ENCODE data around the gene GPX2.

Gene GPX2

DNA sequence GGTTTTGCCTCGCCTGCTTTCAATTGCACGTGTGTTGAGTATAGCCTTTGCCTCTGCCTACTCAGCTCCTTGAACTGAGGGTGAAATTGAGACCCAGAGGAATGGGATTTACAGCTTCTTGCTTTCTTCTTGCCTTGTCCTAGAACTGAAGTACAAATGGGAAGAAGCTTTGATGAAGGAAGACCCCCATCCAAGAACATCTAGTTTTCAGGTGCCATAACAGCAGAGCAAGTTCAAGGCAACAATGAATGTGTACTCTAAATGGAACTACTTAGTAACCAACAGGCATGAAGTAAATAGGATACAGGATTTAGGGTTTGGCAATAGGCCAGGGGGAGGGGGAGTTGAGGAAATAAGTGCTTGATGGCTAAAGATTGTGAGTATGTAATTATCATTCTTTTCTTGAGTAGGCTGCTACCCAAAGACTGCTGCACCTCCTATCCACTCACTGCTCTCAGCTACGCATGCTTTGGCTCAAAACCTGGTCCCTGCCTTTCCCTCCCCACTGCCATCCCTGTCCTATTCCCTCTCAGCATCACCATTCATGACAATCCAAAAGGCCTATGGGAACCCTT lies 2.1 kb downstream of the GPX2 start:
- no peak for DNase-seq (ENCODE audit: low read depth in 1 of 2, low spot score in 1 of 2)

DNA sequence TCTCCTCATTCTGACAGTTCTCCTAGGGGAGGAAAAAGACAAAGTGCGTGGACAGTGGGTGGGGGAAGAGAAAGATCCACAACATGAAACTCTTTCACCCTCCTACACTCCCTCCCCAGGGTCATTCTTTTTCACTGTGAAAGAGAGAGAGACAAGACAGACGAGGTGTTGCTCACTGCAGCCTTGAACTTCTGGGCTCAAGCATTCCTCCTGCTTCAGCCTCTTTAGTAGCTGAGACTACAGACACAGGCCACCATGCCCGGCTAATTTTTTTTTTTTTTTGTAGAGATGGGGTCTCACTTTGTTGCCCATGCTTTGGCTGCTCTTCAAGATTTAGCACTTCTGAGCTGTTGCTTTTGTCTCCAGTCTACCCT lies 2.7 kb downstream of the GPX2 start:
- no peak for DNase-seq (ENCODE audit: low read depth in 1 of 2, low spot score in 1 of 2)

DNA sequence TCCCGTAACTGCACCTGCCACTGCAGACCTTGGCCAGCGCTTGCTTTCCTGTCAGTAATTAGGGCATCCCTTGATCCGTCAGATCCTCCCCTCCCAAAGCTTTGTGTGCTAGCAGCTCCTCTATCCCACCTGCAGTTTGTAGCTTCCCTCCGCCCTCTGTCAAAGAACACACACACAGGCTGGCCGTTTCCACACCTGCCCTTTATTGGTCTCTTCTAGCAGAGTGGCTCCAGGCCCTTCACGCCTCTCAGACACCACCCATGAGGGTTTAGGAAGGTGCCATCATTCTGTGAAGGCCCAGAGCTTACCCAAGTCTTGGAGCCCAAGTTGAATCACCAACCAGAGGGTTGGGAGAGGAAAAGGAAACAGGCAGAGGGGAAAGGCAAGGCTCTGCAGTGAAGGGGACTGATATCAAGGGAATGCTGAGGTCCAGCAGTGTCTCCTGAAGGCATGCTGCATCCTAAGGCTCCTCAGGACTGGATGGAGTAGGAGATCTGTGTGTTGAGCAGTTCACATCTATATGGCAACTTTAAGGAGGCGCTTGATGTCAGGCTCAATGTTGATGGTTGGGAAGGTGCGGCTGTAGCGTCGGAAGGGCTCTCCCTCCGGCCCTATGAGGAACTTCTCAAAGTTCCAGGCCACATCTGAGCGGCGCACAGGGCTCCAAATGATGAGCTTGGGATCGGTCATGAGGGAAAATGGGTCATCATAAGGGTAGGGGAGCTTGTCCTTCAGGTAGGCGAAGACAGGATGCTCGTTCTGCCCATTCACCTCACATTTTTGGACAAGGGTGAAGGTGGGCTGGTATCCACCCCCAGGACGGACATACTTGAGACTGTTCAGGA lies 3.4 kb downstream of the GPX2 start:
- no peak for DNase-seq (ENCODE audit: low read depth in 1 of 2, low spot score in 1 of 2)

DNA sequence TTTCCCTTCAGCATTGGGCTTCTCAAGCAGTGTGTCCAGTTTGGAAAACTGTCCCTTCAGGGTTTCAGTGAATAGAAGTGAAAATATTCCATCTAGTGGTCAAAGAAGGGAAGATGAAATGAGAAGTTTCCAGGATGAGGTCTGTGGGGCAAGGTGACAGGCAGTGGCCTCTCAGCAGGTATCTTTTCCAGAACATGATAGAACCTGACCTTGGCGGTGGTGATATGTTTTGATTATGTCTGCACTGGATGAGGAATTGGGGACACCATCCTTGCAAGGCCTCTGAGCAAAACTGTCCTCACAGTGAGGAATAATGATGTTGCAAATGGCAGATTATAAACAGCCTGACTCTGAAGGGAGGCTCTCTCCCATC lies 4.7 kb downstream of the GPX2 start:
- no peak for DNase-seq (ENCODE audit: low read depth in 1 of 2, low spot score in 1 of 2)

DNA sequence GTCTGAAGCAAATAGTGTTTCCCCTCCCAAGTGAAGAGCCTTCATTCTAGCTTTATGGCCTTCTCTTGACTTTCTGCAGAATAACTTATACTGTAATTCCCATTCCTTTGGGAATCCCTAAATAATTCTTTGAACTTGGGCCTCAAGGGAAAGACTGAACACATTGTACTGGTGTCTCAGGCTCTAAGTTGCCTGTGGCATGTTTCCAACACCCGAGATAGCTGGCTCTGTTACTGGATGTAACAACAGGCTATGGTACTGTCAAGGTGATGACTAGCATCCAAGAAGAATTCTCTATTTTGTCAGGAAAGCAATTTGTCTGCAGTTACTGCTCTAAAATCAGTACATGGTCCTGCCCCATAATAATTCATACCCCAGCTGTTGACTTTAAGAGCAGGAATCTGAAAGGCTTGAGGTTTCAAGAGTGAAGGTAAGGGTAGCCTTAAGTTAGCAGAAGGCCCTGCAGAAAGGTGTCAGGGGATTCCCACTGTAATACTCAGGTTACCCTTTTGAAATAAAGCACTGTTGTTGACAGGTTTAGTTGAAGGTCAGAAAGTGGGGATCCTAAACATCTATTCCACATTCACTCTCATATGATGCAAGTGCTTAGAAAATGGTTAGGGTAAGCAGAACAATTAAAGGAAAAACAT lies 5.2 kb downstream of the GPX2 start:
- DNase-seq (ENCODE audit: low read depth in 1 of 2, low spot score in 1 of 2), result no peak

DNA sequence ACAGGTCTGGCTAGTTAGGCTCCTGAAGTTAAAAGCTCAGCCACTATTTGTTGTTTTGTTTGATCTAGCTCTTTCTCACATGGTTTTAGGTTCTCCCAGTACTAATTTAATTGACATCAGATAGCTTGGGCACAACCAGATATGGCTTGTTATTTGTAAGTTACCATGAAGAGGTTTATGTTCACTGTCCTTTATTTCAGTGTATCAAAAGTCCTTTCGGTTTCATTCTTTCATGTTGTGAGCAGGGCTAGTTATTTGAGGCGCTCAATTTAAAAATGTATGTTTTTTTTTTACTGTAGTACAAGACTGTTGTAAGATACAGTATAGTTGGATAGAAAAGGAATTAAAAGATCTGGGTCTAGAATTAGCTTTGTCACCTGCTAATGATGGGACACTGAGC lies 7.0 kb downstream of the GPX2 start:
- no peak for DNase-seq (ENCODE audit: low read depth in 1 of 2, low spot score in 1 of 2)

DNA sequence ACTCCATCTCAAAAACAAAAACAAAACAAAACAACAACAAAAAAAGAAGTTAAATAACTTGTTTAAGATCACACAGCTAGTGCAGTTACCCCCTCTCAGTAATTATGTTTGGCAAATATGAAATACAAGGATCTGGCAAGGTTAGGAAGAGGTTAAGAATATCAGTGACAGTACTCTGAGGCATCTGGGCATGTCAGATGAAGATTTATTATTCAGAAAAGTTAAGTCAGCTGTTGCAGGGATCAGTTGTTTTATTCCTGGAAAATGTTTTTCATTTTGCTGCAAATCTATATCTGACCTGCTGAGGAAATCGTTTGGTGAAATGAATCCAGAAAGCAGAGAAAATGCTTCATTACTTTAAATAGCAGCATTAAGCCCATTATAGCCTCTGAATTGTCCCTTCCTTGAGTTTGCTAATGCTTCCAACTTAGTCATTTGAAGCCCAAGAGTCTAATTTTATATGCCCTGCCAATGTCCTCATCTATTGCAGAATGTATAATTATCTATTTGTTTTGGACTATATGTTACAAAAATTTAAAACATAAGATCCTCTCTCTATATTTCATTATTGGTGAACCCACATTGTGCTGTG lies 8.1 kb downstream of the GPX2 start:
- no peak for DNase-seq (ENCODE audit: low read depth in 1 of 2, low spot score in 1 of 2)

DNA sequence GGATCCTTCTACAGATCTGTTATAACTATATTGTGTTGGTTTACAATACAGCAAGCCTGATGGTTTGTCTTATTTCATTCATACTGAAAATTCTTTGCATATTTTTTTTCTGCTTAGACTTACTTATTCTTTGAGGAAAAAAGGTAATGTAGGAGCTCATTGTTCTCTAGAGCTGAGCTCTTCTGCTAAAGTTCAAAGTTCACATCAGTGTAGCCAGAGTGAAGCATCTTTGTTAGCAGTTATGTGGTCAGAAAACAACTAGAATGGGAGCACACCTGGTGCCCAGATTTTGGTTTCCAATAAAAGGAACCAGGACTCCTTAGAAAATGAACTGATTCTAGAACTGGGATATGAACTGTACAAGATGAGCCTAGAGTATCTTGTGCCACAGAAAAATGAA lies 10.3 kb downstream of the GPX2 start:
- DNase-seq (ENCODE audit: low read depth in 1 of 2, low spot score in 1 of 2), result no peak

DNA sequence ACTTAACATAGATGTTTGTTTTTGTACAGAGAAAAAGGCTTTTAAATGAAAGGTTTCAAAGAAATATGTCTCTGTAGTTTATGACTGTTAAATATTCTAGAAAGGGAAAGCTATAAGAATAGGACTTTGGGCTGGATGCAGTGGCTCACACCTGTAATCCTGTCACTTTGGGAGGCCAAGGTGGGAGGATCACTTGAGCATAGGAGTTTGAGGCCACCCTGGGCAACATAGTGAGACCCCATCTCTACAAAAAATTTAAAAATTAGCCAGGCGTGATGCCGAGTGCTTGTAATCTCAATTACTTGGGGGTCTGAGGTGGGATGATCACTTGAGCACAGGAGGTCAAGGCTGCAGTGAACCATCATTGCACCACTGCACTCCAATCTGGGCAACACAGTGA lies 11.4 kb downstream of the GPX2 start:
- no peak for DNase-seq (ENCODE audit: low read depth in 1 of 2, low spot score in 1 of 2)

DNA sequence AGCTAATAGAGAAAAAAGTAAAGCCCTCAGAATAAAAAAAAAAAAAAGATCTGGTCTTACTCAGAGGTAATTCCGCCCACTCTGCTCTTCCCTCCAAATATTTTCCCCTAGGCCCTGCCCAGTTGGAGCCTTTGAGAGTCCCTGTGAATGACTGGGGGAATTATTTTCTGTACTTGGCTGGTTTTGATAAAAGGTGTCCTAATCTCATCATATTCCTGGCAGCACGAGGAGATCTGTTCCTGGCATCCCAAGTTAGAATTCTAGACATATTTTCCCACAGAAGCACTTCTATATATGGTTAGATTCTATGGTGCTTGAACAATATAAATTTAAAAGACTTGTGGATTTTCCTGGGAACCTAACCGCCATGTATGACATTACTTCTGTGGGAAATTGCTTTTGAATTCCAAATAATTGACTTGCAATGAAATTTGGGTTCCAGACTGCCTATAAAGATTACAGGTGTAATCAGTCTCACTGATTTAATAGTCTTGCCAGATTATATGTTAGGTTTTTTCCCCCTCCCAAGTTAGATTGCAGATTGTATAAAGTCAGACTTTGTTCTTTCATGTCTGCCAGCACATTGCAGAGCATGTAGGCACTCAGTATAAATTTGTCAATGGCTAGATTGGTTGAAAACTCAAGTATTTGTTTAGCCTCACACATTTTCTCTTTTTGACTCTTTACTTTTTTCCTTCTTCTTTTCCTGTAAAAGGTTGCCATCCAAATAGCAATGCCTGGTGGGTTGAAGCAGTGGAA lies 12.3 kb downstream of the GPX2 start:
- no peak for DNase-seq (ENCODE audit: low read depth in 1 of 2, low spot score in 1 of 2)

DNA sequence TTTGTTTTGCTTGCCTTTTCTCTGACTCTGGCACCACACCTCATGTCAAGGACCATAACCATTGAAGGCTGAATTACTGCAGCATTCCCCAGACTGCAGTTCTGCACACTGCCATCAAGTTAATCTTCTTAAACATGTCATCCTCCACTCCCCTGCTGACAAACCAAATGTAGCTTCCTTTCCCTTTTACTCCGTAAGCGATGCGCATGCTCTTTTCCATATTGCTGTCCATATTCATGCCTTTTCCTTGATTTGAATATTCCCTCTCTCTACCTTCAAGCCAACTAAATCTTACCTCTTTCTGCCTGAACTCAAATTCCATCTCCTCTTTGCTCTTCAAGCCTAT lies 13.6 kb downstream of the GPX2 start:
- DNase-seq (ENCODE audit: low read depth in 1 of 2, low spot score in 1 of 2), result no peak

DNA sequence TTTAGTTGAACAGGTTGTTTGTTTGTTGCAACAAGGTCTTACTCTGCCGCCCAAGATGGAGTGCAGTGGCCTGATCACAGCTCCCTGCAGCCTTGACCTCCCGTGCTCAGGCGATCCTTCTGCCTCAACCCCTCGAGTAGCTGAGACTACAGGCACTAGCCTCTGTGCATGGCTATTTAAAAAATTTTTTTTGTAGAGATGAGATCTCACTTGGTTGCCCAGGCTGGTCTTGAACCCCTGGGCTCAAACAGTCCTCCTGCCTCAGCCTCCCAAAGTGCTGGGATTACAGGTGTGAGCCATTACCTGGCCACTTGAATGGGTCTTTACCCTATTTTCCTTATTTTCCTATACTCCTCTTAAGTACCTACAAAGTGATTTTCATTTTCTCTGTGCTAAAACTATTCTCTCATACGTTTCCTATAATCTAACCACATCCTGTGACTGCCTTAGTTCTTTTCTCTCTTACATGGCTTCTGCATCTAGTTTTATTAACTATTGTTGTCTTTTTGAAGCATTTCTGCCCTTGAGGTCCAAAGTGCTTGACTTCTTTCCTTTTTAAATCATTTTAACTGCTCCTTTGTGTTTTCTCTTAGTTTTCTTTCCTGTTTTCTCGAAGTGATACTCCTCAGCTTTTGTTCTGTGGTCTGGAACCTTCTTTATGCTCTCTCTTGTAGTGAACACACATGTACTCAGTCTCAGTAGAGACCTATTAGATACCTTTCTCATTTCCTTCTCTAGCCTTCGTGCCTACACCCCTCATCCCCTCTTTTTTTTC lies 14.1 kb downstream of the GPX2 start:
- DNase-seq (ENCODE audit: low read depth in 1 of 2, low spot score in 1 of 2), result no peak

DNA sequence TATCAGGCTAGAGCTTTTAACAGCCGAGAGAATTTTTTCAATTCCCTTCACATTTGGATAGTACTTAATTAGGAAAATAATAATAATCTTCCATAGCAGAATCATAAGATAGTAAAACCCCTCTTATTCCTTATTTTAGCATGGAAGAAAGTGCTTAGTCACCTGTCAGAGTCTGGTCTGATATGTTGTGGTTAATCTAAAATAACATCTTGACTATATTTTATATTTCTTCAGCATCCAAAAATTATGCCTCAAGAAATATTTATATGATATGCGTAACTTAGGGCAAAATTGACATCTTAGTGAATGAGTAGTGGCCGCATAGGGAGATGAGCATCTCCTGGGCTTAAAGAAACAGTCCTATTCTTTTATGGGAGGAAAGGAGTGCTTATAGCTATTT lies 15.5 kb downstream of the GPX2 start:
- no peak for DNase-seq (ENCODE audit: low read depth in 1 of 2, low spot score in 1 of 2)

DNA sequence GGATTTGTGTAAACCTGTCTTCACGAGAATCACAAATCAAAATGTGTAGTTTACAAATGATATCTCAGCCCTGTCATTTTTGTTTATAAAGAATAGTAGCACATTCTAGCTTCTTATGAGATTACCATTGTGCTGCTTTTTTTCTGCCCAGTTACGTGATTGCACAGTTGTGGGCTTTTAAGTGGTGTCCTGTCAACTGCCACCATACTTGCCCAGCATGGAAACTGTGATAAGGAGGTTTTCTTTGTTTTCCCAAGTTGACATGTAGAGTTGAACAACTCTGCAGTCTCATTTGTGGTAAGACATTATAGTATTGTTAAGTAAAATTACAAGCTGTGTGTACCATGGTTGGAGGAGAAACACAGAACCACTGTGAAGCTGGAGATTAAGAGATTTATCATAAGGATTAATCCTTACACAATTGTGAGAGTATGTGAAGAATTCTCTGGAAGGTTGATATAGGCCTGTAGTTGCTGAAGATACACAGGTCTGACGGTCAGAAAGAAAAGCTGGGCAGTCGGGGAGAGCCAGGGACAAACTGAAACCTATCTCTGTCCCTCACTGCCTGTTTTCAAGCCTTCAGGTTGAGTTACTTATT lies 16.0 kb downstream of the GPX2 start:
- DNase-seq (ENCODE audit: low read depth in 1 of 2, low spot score in 1 of 2), result no peak

DNA sequence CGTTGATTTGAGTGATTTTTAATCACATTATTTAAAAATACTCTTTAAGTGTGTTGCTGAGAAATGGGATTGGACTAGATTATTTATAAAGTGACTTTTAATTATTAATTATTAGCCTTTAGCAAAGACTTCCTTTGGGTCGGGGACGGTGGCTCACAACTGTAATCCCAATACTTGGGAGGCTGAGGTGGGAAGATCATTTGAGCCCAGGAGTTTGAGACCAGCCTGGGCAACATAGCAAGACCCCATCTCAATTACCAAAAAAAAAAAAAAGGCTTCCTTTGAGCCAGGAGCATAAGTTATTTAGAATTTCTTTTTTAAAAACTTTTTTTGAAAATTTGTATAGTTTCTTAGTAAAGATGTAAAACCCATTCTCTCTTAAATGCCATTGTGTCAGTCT lies 19.5 kb downstream of the GPX2 start:
- DNase-seq (ENCODE audit: low read depth in 1 of 2, low spot score in 1 of 2), result no peak

DNA sequence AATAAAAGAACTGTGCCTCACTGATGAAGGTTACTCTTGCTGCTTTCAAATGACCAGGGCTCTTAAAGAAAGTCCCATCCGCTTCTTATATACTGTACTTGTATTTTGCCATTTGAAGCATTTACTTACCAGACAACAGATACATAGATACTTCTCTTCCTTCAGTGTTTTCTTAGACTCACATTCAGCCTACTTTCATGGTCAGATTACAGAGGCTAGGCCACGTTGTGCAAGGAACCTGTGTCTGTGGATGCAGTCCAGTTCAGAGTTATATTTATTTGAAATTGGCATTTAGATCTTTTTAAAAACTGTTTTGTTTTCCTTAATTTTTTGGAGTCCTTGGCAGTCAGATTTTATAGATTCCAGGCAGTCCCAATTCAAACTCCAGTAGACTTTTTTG lies 22.1 kb downstream of the GPX2 start:
- no peak for DNase-seq (ENCODE audit: low read depth in 1 of 2, low spot score in 1 of 2)

DNA sequence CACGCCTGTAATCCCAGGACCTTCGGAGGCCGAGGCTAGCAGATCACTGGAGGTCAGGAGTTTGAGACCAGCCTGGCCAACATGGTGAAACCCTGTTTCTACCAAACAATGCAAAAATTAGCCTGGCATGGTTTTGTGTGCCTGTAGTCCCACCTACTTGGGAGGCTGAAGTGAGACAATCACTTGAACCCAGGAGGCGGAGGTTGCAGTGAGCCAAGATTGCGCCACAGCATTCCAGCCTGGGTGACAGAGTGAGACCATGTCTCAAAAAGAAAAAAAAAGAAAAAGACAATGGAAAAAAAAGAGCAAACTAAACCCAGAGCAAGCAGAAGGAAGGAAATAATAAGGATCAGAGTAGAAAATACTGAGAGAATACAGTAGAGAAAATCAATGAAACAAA lies 22.9 kb downstream of the GPX2 start:
- no peak for DNase-seq (ENCODE audit: low read depth in 1 of 2, low spot score in 1 of 2)

DNA sequence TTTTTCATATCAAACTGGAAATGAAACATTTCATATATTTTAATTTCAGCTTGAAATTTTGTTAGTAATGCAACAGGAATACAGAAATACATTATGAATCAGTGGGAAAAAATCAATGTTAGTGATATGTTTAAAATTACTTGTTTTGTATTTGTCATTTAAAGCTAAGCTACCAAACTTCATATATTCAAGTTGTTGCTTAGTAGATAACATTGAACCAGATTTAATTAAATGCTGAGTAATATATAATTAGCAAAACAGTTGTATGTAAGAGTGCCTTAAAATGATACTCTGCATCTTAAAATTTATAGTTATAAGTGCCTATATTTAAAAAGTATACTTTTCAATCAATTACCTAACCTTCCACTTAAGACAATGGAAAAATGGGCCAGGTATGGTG lies 23.3 kb downstream of the GPX2 start:
- DNase-seq (ENCODE audit: low read depth in 1 of 2, low spot score in 1 of 2), result no peak

DNA sequence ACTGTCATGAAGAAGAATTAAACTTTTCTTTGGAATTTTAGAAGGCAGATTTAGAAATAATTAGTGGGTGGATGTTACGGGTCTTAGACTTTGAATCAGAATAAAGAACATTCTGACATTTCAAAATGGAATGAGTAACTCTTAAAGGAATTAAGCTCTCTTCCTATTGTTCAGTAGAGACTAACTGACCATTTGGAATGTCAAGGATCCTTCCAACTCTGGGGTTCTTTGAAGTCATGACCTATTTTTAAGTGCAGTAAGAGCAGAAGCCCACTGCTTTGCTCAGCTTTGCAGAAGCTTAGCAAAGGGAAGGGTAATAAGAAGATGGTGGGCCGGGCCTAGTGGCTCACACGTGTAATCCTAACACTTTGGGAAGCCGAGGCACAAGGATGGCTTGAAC lies 24.3 kb downstream of the GPX2 start:
- no peak for DNase-seq (ENCODE audit: low read depth in 1 of 2, low spot score in 1 of 2)

DNA sequence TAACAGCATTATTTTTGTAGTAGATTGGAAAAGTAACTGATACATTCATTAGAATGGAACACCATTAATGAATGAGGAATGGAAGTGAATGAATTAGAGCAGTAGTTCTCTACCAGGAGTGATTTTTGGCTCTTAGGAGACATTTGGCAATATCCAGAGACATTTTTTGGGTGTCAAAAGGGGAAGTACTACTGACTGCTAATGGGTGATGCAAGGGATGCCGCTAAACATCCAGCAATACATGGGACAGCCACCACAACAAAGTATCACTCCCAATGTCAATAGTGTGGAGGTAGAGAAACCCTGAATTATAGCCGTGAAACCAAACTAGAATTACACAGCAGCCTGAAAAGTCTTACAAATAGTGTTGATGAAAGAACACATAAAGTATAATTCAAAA lies 26.7 kb downstream of the GPX2 start:
- DNase-seq (ENCODE audit: low read depth in 1 of 2, low spot score in 1 of 2), result no peak

DNA sequence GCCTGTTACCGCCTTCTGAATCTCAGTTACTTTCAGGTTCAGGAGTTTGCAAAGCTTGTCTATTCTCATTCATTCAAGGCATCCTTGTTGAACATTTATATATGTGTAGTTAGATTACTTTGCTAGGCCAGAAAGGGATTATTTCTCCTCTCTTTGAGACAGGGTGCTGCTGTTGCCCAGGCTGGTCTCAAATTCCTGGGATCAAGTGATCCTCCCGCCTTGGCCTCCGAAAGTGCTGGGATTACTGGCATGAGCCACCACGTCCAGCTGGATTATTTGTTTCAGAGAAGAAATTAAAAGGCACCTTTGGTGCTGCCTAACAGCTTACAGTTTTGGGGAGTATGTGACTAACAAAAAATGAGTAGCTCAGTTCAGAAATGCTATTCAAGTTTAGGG lies 27.5 kb downstream of the GPX2 start:
- no peak for DNase-seq (ENCODE audit: low read depth in 1 of 2, low spot score in 1 of 2)
